Fibroblast of mammary gland (primary cell): ENCODE results near the gene ZNF169.
"Not testable (repeated sequence)": the region's sequence is repeated elsewhere in the genome, so short reads cannot be mapped to it uniquely, and the experiment has no call there.

Experiments
- DNase-seq: peaks from one replicate; pipeline ENCODE4 v3.0.0-alpha.2; 2010; ENCODE audit warnings: low read depth
- H3K4me3 ChIP-seq: 2 replicates; pipeline ENCODE4 v1.5.1; 2011; ENCODE audit warnings: low read depth, mild to moderate bottlenecking, low read length, moderate library complexity; ENCODE audit not compliant: control insufficient read depth
- CTCF ChIP-seq: conservative IDR thresholded peaks from 2 replicates; pipeline ENCODE4 v1.5.1; 2011; ENCODE audit warnings: low read depth, low read length, inconsistent platforms; ENCODE audit not compliant: control insufficient read depth, insufficient read depth

The ZNF169 gene

GRCh38 chr9:94289691-94290090 is 30.6 kb downstream of the ZNF169 start:
- no peak for TF ChIP-seq CTCF

GRCh38 chr9:94298949-94299599 is 40.0 kb downstream of the ZNF169 start:
- no peak for DNase-seq

More at GRCh38 chr9:94289691-94290090, 30.6 kb downstream of the ZNF169 start:
- DNase-seq, result no peak
- H3K4me3 ChIP-seq, result no peak overlapping the region

GRCh38 chr9:94300470-94301301 is 41.6 kb downstream of the ZNF169 start:
- DNase-seq, result no peak
- no peak for TF ChIP-seq CTCF
- H3K4me3 ChIP-seq, result no peak overlapping the region

More at GRCh38 chr9:94298949-94299599, 40.0 kb downstream of the ZNF169 start:
- no peak overlapping the region for H3K4me3 ChIP-seq
- TF ChIP-seq CTCF, result no peak

GRCh38 chr9:94301583-94301982 is 42.5 kb downstream of the ZNF169 start:
- TF ChIP-seq CTCF, result no peak
- H3K4me3 ChIP-seq, result no peak overlapping the region
- no peak for DNase-seq

GRCh38 chr9:94302426-94302825 is 43.3 kb downstream of the ZNF169 start:
- no peak for DNase-seq
- no peak overlapping the region for H3K4me3 ChIP-seq
- no peak for TF ChIP-seq CTCF

GRCh38 chr9:94303321-94303720 is 44.2 kb downstream of the ZNF169 start:
- TF ChIP-seq CTCF, result no peak
- DNase-seq, result no peak
- no peak overlapping the region for H3K4me3 ChIP-seq

- DNase-seq, result not testable (repeated sequence)
Observed at GRCh38 chr9:94315034-94315984, 56.2 kb downstream of the ZNF169 start.

GRCh38 chr9:94316236-94316635 is 57.1 kb downstream of the ZNF169 start:
- not testable (repeated sequence) for H3K4me3 ChIP-seq, DNase-seq

More at GRCh38 chr9:94315034-94315984, 56.2 kb downstream of the ZNF169 start:
- H3K4me3 ChIP-seq, result not testable (repeated sequence)

- H3K4me3 ChIP-seq, DNase-seq: not testable (repeated sequence)
Observed at GRCh38 chr9:94317949-94318657, 59.0 kb downstream of the ZNF169 start.
